ENCODE results near the gene RAB5IF. TPM values are rescaled to one million over a fixed set of nuclear protein-coding genes. Genes with fewer than 3 reads are reported as not detected.

The RAB5IF gene
- total and polyA plus RNA-seq, 2 of the 13 experiments (the other 11 are each of a cell fraction or from before 2014, with no cell fraction given) = 261 to 305 TPM

- Histone ChIP-seq H3K79me2 (ENCODE audit: insufficient read depth, low read length) (no peaks in the 10 kb centered on the region), H2AFZ (ENCODE audit: low read length) (no peak overlapping the region), H4K20me1 (ENCODE audit: insufficient read depth, low read length) (no peaks in the 10 kb centered on the region), H3K4me2 (ENCODE audit: low read depth, low read length) (no peak overlapping the region), H3K9me3 (ENCODE audit: low read length) (no peaks in the 10 kb centered on the region), H3K4me1 (ENCODE audit: insufficient read depth, low read length) (peaks cover 30% of the 10 kb centered on the region), H3K9ac (ENCODE audit: insufficient read depth, low read depth, low read length) (no peak overlapping the region), H3K36me3 (replicated peaks in 1 of 2; ENCODE audit: control insufficient read depth in 1 of 2, insufficient read depth in 2 of 2, low read length in 2 of 2) (no peaks in the 10 kb centered on the region), H3K4me3 (replicated peaks in 1 of 3; ENCODE audit: insufficient read depth in 1 of 3, low read depth in 2 of 3, low read length in 3 of 3) (no peak overlapping the region), H3K27ac (ENCODE audit: extremely low read length, insufficient read depth, low read length) (no peak overlapping the region), H3K27me3 (ENCODE audit: control insufficient read depth in 1 of 2, insufficient read depth in 2 of 2, low read length in 2 of 2) (no peaks in the 10 kb centered on the region)
- POLR2A ChIA-PET = interaction anchor here (0.9 to 5.5 kb wide), 5 partner anchors 10 to 28 kb away, joined by 3 to 54 read pairs (median 4); partner anchors contain the start of genes RAB5IF and SLA2
- intact Hi-C loops (cut with micrococcal nuclease; ENCODE audit: unreplicated experiment) (no loop called here), in situ Hi-C loops (cut with HindIII; ENCODE audit: extremely low pct_ligation_motif_present, low pct_unique_long_range_greater_than_20kb) (no loop called here)
- TF ChIP-seq ZBTB38 (CRISPR knock-in tag; IDR thresholded peaks at IDR 0.05) = 0 out of 2 replicates have a peak, but pooled peaks have one; percentile 39
- TF ChIP-seq ZNF382 (CRISPR knock-in tag; IDR thresholded peaks at IDR 0.05; ENCODE audit: borderline replicate concordance) = no peak
- TF ChIP-seq ZSCAN29 (CRISPR knock-in tag; conservative IDR thresholded peaks at IDR 0.05) = no peak
- TF ChIP-seq HCFC1 (IDR thresholded peaks at IDR 0.05; ENCODE audit: low read depth, low read length) = no peak
- TF ChIP-seq ZNF513 (CRISPR knock-in tag; conservative IDR thresholded peaks at IDR 0.05) = no peak
- TF ChIP-seq NFE2L1 (CRISPR knock-in tag; IDR thresholded peaks at IDR 0.05; ENCODE audit: borderline replicate concordance) = 0 out of 2 replicates have a peak, but pooled peaks have one; percentile 39
- TF ChIP-seq TMF1 (CRISPR knock-in tag; IDR thresholded peaks at IDR 0.05; ENCODE audit: low read depth) = no peak
- TF ChIP-seq FOSL1 (CRISPR knock-in tag; IDR thresholded peaks at IDR 0.05; ENCODE audit: borderline replicate concordance) = no peak
- TF ChIP-seq TRAFD1 (CRISPR knock-in tag; IDR thresholded peaks at IDR 0.05; ENCODE audit: borderline replicate concordance) = no peak
- TF ChIP-seq MYC (CRISPR knock-in tag; IDR thresholded peaks at IDR 0.05; ENCODE audit: borderline replicate concordance) = no peak
- no peak for TF ChIP-seq ZNF101 (CRISPR knock-in tag; IDR thresholded peaks at IDR 0.05; ENCODE audit: borderline replicate concordance, low read depth)
- TF ChIP-seq ZC3H13 (CRISPR knock-in tag; IDR thresholded peaks at IDR 0.05) = no peak
- no peak for TF ChIP-seq PCBP2 (optimal IDR thresholded peaks at IDR 0.05; ENCODE audit: low read depth, low read length, poor library complexity, severe bottlenecking)
- TF ChIP-seq TP53 (CRISPR knock-in tag; conservative IDR thresholded peaks at IDR 0.05) = no peak
- TF ChIP-seq ZNF432 (CRISPR knock-in tag; IDR thresholded peaks at IDR 0.05; ENCODE audit: borderline replicate concordance) = no peak
- no peak for TF ChIP-seq IKZF4 (CRISPR knock-in tag; IDR thresholded peaks at IDR 0.05; ENCODE audit: borderline replicate concordance, low read depth, not compliant biosample characterization)
- no peak for TF ChIP-seq TOPORS (CRISPR knock-in tag; IDR thresholded peaks at IDR 0.05)
- no peak for DNase-seq (ENCODE audit: low spot score)
- ATAC-seq = no peak
- FAIRE-seq = no peak
- CTCF ChIA-PET (ENCODE audit: low intra/inter-chr PET ratio, low total read pairs) = no interaction called here
- WGBS (ENCODE audit: low lambda C conversion rate) = 88% methylated on average over 11 of the region's 11 CpGs
- no TSS peak for BruUV-seq (replicated peaks)
Observed at GRCh38 chr20:36634342-36634741, 28.8 kb downstream of the RAB5IF start.

All from HepG2 (cell line).